Astrocyte of the spinal cord (primary cell): ENCODE measurements around the gene VASH1.

Experiments used
- DNase-seq: peaks from one replicate; pipeline ENCODE4 v3.0.0; 2011; ENCODE audit warnings: low read depth, low spot score
- H3K4me3 ChIP-seq: 2 replicates; pipeline ENCODE4 v1.5.1; 2011; ENCODE audit warnings: low read depth, mild to moderate bottlenecking, low read length, moderate library complexity
- in situ Hi-C: cut with HindIII; loops from 2 replicates; pipeline ENCODE4 v1.10.0; 2017; ENCODE audit warnings: low sequenced_read_pairs
- TF ChIP-seq, protein P1 (sequence below): IDR thresholded peaks from 2 replicates; pipeline ENCODE4 v1.5.1; 2012; ENCODE audit warnings: low read depth, mild to moderate bottlenecking, low read length, inconsistent platforms

The VASH1 gene

GRCh38 chr14:76774821-76775694, 13.8 kb downstream of the VASH1 start:
- H3K4me3 ChIP-seq, result no peak overlapping the region
- in situ Hi-C loops, result no loop called here
- no peak for DNase-seq
- TF ChIP-seq, protein P1, sequence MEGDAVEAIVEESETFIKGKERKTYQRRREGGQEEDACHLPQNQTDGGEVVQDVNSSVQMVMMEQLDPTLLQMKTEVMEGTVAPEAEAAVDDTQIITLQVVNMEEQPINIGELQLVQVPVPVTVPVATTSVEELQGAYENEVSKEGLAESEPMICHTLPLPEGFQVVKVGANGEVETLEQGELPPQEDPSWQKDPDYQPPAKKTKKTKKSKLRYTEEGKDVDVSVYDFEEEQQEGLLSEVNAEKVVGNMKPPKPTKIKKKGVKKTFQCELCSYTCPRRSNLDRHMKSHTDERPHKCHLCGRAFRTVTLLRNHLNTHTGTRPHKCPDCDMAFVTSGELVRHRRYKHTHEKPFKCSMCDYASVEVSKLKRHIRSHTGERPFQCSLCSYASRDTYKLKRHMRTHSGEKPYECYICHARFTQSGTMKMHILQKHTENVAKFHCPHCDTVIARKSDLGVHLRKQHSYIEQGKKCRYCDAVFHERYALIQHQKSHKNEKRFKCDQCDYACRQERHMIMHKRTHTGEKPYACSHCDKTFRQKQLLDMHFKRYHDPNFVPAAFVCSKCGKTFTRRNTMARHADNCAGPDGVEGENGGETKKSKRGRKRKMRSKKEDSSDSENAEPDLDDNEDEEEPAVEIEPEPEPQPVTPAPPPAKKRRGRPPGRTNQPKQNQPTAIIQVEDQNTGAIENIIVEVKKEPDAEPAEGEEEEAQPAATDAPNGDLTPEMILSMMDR, result no peak

DNA sequence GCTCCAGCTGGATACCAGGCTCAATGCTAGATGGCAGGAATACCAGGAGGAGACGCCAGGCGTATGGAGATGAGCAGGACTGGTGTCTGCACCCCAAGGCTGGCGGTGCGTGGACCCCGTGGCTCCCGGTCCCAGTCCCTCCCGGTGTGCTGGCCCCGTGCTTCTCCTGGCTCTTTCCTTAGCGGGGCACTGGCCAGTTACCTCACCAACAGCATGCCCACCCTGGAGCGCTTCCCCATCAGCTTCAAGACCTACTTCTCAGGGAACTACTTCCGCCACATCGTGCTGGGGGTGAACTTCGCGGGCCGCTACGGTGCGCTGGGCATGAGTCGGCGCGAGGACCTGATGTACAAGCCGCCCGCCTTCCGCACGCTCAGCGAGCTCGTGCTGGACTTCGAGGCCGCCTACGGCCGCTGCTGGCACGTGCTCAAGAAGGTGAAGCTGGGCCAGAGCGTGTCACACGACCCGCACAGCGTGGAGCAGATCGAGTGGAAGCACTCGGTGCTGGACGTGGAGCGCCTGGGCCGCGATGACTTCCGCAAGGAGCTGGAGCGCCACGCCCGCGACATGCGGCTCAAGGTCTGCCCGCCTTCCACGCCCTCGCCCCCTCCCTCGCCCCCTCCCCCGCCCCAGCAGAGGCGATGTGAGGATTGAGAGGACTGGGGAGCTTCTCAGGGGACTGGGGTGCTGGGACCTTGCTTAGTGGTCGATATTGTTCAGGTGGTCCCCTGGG, 14.6 kb downstream of the VASH1 start:
- DNase-seq, result no peak
- no peak overlapping the region for H3K4me3 ChIP-seq
- TF ChIP-seq, protein P1, result no peak
- in situ Hi-C loops, result no loop called here

DNA sequence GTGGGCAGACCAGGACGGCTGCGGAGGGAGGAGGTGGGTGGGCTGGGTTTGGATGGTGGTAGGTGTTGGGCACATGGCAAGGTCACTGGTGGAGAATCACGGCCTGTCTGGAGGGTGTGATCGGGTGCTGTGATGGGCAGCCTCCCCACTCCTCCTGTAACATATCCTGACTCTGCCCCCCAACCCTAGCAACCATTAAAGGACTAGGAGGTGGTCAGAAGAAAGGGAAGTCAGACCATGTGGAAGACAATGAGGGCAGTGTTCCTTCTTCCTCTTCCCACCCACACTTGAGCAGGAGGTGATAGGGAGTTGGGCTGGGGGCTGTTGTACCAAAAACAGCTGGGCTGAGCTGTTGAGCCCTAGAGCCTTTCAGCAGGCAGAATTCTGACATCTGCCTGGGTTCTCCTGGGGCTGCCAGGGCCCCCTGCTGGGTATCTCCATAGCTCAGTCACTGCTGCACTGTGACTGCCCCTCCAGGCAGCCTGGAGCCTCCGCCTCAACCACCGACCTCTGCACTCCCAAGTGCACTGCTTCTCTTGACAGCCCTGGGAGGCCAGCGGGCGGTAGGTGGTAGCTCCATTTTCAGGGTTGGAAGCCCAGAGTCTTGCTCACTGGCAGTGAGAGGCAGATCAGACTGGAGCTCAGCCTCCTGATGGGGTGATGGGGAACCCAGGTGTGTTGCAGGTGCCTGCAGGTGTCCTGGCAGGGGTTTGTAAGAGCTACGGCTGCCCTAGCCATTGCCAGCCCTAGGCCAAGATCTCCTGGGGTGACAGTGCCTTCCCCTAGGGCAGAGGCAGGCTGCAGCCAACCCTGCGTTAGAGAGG, 15.4 kb downstream of the VASH1 start:
- in situ Hi-C loops, result no loop called here
- TF ChIP-seq, protein P1, result no peak
- DNase-seq, result no peak

GRCh38 chr14:76777721-76778120, 16.5 kb downstream of the VASH1 start:
- in situ Hi-C loops, result no loop called here
- H3K4me3 ChIP-seq, result no peak overlapping the region
- TF ChIP-seq, protein P1, result no peak
- no peak for DNase-seq

More for the DNA sequence above, 15.4 kb downstream of the VASH1 start:
- H3K4me3 ChIP-seq, result no peak overlapping the region

GRCh38 chr14:76778546-76779215, 17.4 kb downstream of the VASH1 start:
- TF ChIP-seq, protein P1, result no peak
- in situ Hi-C loops, result no loop called here
- H3K4me3 ChIP-seq, result no peak overlapping the region
- no peak for DNase-seq
